ENCODE data around the gene SCP2D1.
A peak's percentile ranks its signal among the peaks of the same experiment; 100 is the strongest.

Gene SCP2D1

DNA sequence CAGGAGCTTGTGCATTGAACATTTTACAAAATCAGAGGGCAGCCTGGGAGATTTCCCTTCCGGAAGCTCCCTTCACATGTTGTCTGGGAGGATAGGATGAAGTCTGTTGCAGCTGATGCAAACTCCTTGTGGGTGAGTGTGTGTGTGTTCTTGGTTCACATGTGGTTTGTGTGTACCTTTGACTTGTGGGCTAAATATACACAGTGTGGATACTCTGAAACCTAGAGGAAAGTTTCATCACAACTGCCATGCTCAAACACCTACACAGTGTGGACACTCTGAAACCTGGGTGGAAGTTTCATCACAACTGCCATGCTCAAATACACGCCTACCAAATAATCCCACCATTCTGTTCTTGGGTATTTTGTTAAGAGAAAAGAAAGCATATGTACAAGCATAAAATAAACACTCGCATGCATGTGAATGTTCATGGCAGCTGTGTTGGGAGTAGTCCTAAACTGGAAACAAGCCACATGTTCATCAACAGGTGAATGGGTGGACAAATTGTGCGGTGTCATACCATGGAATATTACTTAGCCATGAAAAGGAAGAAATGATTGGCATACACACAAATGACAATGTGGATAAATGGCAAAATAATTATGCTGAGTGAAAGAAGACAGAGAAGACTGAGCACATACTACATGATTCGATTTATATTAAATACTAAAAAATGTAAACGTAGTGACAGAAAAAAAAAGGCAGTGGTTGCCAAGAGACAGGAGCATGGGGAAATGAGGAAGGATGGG is 1.8 kb downstream of the SCP2D1 start:
- DNase-seq (ENCODE audit: low spot score): no peak

DNA sequence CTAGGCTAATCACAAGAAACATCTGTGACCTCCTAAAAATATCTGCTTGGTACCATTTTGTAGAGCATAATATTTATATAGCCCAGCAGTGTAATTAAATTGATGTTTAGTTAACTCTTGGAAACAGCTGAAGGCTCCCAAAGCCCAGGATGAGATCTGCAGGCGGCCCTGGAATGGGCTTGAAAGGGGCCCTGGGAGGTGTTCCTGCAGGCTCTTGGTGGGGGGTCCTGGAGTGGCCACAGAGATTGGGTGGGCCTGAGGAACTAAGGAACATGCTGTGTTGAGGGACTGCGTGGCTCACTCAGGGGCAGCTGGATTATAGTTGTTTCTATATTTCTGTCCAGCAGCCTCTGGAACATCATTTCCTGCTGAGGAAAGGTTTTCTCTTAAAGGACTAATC is 9.2 kb downstream of the SCP2D1 start:
- DNase-seq (ENCODE audit: low spot score): no peak

DNA sequence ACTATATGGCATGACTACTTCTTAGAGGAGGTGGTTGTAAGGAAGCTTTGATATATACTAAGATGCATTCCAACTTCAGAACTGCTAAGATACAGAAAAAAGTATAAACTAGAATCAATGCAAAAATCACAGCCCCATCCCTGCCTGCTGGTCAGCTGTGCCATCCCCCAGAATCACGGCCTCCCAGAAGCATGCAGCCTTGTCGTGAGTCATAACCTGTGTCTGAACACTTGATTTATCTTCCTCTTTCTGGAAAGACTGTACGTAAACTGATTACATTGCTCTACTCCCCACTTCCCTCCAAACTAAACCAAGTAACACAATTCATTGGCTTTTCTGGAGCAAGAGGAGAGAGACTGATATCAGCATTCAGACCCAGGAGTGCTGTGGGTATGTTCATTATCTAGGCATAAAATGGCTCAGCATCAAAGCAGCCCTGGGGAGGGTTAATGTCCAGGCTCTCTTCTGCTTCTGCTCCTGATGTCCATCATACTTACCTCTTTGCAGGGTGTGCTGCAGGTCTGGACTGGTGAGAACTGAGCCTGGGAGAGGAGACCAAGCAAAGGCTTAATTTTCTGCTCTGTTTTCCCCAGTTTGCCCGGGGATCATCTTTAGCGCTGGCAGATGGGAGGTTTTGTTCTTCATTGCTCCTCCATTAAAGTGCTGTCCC is 18.4 kb downstream of the SCP2D1 start:
- no peak for DNase-seq (ENCODE audit: low spot score)

DNA sequence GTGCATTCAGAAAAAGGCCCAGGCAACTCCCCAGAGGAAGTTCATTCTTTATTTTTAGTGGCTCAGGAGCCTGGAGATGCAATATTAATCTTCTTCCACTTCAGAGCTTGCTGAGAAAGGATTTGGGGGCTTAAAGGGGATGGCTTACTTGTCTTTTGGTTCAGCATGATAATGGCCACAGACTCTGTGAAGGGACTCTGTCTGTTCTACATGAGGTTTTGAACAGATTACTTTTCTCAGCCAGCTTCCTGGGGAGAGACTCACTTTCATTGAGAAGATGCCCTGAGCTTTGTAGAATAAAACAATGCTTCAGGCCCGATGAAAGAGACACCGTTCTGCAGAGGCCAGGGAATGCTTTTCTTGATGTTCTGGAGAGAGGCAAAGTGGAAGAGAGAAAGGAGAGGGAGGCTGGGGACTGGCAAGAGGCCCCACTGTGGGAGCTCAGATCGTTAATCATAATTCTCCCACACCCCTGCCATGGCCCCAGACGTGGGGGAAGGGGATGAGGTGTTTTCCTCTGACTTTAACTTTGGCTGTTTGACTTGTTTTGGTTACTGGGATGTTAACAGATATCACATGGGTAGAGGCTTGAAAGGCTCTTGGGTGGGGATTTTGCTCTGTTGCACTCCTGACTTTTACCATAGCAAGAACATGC is 19.1 kb downstream of the SCP2D1 start:
- DNase-seq (ENCODE audit: low spot score): no peak

DNA sequence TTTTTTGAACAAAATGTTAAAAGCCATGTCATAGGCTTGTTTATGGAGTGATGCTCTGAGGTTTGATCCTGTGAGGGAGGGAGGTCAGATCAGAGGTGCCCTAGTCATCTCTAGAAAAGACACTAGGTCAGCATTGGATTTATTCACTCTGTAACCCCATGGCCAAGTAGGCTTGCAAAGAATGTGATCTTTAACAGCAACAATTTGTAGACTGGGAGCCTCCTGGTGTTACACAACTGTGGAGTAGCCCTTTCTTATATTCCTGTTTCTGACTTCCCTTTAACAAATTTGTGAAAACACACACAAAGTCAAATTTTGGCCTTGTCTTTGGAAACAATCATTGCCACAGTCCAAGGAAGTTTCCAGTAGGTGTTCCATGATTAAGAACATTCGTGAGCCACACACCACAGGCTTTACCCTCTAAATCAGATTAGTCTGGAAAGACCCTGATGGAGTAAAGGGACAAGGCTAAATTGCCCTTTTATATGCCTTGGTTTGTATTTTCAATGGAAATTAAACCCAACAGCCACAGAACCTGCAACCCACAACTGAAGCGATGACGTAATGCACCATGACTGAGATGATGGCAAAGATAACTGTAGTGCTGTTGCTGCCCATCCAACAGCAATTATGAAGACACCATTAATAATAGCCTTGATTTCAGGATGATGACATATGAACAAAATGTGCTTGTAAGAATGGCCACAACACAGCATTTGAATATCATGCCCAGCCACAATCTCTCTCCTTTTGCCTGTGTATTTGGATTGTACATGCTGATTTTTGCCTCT is 22.1 kb downstream of the SCP2D1 start:
- DNase-seq (ENCODE audit: low spot score): no peak

DNA sequence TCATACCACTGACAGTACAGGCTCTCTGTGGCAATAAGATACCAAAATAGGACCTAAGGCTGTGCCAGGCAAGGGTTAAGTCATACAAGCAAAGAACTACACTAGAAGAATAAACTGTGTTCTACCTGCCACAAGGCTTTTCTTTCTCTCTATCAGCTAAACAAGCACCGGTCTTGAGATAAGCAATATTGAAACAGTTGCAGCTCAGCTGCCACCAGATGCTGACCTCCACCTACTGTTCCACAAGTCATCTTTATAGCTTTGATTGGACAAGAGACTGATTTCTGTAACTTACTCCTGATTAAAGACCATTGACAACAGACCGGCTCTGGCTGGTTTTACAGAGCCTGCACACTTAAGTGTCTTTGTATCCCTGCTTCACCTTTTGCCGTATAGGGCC is 24.1 kb downstream of the SCP2D1 start:
- no peak for DNase-seq (ENCODE audit: low spot score)

DNA sequence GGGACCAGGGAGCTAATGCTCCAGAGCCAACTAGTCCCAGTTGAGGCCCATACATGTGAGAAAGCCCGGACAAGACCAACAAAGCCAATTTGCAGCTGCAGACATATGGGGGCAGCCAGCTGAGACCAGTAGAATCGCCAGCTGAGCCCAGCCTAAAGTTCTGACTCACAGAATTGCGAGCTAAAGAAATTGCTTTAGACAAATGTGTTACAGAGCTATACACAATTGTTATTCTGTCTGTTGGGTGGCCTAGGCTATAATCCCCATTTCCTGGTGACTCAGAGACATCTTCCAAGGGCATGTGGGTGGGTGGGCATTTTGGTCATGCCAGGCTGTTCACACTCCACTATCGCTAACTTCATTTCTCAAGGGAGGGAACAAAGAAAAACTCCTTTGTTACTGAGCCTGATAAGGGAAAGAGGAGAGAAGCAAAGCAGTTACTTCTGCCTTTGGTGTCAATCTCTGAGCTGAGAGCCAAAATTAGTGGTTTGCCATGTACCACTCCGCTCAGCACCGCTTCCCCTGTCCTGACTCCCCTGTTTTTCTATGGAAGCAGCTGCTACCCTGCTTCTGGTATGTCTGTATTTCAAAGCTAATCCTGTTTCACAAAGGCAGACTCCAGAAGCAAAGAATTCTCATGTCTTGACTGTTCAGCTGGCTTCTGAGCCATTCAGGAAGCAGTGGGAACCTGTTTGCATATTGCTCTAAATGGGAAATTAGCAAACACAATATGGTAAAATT is 26.1 kb downstream of the SCP2D1 start:
- peak; percentile 97 for DNase-seq (ENCODE audit: low spot score)

DNA sequence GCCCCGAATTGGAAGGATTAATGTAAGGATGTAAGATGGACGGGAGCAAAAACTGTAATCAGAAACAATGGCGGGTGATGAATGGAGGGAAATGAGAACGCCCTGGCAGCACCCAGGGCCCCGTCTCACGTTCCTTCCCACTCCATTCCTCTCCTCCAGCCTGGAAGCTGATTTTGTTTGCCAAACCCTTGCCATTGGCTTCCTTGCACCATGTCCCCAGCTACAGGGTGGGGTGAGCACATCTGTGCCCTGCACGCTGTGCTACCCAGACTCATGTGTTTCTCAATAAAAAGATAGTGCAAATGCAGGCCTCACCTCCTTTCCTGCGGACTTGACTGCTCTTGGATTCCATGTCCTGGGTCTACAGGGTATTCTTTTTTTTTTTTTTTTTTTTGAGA is 26.7 kb downstream of the SCP2D1 start:
- no peak for DNase-seq (ENCODE audit: low spot score)

DNA sequence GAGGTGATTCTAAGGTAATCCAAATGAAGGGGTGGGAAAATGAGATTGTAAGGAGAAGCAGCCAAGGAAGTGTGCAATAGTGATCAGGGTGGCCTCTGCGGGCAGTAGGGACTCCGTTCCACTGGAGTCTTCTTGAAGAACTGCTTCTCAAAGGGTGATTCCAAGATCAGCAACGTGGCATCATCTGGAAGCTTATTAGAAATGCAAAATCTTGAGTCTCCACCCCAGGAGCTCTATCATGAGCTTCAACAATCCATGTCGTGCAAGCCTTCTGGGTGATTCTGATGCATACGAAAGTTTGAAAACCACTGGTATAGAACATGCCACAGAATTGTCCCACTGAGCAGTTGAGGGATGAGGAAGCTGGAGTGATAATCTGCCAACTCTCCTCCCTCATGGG is 31.4 kb downstream of the SCP2D1 start:
- no peak for DNase-seq (ENCODE audit: low spot score)

DNA sequence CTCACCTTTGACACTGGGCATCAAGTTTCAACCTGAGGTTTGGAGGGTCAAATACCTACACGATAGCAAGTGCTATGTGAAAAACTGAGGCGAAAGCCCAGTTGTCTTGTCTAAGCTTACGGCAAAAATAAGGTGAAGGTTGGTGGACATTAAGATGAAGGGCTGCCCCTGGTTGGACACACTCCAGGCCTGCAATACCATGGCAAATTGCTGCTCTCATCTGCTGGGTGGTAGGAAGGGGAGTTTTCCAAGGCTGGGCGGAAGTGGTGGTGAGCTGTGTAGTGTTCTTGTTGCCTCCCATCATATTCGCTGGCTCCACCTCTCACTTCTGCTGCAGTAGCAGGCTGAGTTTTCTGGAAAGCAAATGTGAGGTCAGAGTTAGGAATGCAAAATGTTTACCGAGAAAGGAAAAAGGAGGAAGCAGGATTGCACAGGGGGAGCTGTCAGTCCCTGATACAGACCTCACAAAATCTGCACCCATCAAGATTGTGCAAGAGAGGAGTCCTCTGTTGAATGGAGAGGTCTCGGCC is 33.7 kb downstream of the SCP2D1 start:
- no peak for DNase-seq (ENCODE audit: low spot score)

DNA sequence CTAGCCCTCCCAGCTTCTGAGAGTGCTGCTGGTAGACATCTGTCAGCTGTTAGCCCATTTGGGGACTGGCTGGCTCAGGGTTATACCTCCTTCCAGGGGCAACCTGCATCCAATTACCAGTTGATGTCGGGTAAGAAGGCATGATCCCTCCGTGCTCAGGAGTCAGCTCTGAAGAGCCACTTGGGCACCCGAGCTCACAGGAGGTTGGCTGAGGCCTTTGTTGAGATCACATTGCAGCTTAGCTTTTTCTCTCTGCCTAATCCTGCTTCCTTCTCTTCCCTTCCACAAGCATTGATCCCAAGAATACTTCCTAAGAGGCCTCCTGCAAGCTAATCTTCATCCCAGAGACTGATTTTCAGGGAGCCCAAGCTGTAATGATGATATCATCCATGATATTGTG is 35.5 kb downstream of the SCP2D1 start:
- no peak for DNase-seq (ENCODE audit: low spot score)

DNA sequence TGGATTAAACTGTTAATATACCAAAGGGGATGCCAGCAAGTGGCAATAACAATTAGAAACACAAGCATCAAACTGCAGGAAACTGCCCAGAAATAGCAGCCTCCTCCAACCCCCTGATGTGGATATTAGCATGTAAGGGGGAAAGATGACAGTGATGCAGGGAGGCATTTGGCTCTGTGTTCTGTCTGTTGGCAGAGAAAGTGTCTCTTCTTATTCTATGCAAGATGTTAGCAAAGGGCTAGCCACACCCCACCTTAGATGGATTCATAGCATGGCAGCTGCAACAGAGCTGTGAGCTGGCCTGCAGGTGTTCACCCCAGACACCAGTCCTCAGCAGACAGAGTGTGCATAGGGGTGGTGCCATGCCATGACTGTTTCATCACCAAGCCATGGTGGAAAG is 38.0 kb downstream of the SCP2D1 start:
- DNase-seq (ENCODE audit: low spot score): no peak

DNA sequence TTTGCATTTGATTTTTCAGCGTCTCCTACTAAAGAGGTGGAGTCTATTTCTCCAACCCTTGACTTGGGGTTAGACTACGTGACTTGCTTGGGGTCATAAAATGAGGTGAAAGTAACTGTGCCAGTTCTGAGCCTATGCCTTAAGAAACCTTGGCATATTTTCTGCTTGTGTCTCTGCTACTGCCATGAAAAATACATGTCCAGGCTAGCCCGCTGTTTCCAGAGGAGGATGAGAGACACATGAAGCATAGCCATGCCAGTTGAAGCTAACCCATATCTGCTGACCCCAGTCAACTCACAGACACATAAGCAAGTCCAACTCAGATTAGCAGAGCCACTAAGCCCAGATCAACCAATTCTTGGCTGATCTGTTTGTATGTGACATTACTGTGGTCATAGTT is 38.7 kb downstream of the SCP2D1 start:
- DNase-seq (ENCODE audit: low spot score): no peak

DNA sequence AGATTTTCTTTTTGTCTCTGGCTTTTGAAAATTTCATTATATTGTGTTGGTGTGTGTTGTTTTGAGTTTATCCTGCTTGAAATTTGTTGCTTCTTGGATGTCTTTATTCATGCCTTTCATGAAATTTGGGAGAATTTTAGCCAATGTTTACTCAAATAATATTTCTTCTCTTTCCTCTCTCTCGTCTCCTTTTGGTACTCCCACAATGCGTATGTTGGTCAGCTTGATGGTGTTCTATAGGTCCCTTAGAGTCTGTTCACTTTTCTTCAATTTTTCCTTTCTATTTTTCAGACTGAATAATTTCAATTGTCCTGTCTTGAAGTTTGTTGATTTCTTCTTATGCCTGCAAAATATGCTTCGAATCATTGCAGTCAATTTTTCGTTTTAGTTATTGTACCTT is 39.6 kb downstream of the SCP2D1 start:
- no peak for DNase-seq (ENCODE audit: low spot score)

DNA sequence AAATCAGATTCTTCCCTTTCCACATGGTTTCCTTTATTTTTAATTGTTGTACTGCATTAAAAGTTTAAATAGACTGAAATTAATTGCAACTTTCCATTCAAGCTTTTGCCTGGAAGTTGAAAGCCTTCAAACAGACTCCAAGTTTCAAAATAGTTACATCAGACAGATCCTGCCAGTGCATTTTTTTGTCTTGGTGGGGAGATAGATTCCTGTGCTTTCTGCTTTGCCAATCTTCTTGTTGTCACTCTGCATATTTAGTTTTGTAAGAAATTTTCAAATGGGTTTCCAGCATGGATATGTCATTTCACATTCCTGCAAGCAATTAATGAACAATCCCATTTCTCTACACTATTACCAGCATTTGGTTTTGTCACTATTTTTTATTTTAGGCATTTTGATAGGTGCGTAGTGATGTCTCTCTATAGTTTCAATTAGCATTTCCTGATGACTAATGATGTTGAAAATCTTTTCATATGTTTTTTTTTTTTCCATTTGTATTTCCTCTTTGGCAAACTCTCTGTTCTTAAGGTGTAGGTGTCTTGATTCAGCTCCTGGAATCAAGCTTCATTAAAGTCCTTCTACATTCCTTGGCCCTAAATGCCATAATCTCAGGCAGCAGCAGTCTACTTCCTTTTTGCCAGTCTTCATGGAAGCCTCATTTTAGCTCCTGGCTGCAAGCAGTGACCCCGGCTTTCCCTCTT is 40.5 kb downstream of the SCP2D1 start:
- DNase-seq (ENCODE audit: low spot score): no peak

DNA sequence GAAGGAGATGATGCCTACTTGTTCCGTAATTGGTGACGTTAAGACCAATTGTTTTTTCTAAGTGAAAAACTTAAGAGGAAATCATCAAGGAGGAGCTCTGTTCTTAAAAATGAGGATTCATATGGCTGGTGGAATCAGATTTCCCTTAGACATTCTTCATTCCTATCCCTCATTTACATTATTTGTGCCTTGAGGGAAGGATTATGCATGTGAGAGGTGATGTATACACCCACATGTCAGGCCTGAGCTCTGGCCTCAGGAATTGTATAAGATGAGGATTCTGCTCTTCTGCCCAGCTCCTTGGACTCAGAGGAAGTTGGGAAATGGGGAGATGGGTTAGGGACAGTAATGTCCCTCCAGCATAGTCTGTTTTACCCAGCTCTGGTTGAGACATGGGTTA is 42.3 kb downstream of the SCP2D1 start:
- DNase-seq (ENCODE audit: low spot score): no peak

DNA sequence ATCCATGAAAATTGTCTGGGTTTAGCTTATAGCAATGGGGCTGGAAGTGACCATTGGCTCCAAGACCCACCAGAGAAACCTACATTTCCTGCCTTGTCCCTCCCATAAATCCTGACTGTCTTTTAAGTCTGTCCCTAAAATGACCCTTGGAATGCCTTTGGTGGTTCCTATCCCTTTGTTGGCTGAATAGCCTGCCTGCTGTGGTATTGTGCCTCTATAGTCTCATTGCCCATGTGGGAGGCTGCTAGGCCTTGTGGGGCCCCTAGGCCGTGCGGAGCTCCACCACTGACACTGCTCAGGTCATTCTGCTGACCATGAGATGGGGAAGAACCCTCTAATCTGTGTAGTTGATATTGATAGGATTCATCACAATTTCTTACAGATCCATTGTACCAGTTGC is 43.3 kb downstream of the SCP2D1 start:
- DNase-seq (ENCODE audit: low spot score): no peak

DNA sequence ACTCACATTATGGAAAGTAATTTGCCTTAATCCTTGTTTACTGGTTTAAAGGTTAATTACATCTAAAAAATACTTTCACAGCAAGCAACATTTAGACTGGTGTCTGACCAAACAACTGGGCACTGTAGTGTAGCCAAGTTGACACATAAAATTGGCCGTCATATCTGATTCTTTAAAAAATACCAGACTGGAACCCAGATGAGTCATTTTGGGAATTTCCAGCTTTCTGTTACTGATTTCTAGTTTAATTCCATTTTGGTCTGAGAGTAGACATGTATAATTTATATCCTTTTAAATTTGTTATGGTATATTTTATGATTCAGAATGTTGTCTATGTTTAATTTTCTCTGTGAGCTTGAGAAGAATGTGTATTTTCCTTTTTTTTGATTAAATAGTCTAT is 44.1 kb downstream of the SCP2D1 start:
- DNase-seq (ENCODE audit: low spot score): no peak

DNA sequence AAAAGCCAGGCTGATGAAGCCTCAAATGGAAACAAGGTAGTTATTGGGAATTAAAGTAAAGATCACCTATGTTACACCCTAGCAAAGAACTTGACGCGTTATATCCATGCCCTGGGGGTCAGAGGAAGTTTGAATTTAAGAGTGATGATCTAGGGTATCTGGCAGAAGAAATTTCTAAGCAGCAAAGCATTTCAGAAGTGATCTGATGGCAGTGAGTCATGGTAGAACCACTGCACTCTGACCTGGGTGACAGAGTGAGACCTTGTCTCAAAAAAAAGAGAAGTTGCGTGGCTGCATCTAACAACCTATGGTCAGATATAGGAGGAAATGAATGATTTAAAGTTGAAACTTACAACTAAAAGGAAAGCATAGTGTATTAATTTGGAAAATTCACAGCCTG is 45.2 kb downstream of the SCP2D1 start:
- no peak for DNase-seq (ENCODE audit: low spot score)

Measured in COLO829 (cell line).